ENCODE results near the gene IHH. TPM values are rescaled to one million over a fixed set of nuclear protein-coding genes. Genes with fewer than 3 reads are reported as not detected.

The IHH gene
- total and polyA plus RNA-seq, 8 donors: 1.0 to 3.7 (median 1.8) TPM

DNA sequence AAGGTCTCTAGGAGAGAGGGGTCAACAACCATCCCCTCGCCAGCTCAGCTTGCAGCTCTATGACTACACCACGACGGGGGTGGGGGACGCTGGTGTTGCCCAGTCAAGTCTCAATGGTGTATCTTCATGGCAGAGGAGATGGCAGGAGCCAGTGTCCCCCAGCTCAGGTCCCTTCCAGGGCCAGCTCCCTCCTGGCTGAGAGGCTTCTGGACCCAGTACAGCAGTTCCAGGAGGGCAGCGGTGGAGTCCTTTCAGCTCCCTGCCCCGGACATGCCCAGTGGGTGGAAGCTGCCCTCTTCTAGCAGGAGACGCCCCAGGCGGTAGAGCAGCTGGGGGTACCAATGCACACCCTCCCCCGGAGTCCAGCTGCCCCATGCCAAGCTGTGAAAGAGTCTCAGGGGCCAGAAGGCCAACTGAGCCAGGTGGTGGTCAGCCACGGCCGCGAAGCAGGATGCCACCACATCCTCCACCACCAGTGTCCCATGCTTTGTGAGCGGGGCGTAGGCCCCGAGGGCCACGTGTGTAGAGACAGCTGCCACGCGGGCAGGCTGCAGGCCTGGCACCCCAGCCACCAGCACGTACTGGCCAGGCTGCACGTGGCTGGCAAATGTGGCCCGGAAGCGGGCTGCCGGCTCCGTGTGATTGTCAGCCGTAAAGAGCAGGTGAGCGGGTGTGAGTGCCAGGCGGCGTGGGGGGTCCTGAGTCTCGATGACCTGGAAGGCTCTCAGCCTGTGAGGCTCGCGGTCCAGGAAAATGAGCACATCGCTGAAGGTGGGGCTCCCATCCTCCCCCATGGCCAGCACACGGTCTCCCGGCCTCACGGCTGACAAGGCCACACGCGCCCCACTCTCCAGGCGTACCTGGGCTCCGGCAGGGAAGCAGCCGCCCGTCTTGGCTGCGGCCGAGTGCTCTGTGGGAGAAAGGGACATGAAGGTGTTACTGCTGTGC is 5.5 kb downstream of the IHH start:
- intact Hi-C loops (cut with DNase I): loop anchor here in 1 of 2 donors (5.0 to 10.0 kb wide), 3 partner anchors 70 to 250 kb away; partner anchors contain the start of gene PTPRN
- H3K27me3 ChIP-seq: peaks cover 43 to 80% of the 10 kb centered on the region in 2 donors
- DNase-seq (peak in 1 of 4 donors; percentile 75), ATAC-seq (no peak)
- TF ChIP-seq, protein P1, sequence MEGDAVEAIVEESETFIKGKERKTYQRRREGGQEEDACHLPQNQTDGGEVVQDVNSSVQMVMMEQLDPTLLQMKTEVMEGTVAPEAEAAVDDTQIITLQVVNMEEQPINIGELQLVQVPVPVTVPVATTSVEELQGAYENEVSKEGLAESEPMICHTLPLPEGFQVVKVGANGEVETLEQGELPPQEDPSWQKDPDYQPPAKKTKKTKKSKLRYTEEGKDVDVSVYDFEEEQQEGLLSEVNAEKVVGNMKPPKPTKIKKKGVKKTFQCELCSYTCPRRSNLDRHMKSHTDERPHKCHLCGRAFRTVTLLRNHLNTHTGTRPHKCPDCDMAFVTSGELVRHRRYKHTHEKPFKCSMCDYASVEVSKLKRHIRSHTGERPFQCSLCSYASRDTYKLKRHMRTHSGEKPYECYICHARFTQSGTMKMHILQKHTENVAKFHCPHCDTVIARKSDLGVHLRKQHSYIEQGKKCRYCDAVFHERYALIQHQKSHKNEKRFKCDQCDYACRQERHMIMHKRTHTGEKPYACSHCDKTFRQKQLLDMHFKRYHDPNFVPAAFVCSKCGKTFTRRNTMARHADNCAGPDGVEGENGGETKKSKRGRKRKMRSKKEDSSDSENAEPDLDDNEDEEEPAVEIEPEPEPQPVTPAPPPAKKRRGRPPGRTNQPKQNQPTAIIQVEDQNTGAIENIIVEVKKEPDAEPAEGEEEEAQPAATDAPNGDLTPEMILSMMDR (IDR thresholded peaks at IDR 0.05): no peak
- no peaks in the 10 kb centered on the region for H3K9me3 ChIP-seq
- no peak overlapping the region for H3K27ac ChIP-seq
- peaks cover 23 to 30% of the 10 kb centered on the region in 2 donors for H3K4me1 ChIP-seq
- H3K36me3 ChIP-seq: no peaks in the 10 kb centered on the region
- H3K4me3 ChIP-seq: no peak overlapping the region

DNA sequence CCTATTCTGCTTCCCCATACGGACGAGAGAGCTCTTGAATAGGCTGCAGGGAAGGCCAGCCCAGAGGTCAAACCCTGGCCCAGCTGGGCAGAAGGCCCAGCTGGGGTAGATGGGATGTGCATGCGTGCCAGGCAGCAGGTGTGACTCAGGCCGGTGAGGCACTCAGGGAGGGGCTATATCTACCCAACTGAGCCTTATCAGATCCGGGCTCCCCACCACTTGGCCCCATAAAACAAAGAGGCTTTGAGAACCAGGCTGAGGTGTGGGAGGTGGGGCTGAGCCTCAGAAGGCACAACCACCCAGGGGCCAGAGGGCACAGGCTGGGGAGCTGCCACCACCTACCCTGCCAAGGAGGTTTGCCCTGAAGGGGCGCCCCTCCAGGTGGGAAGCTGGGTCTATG is 11.4 kb downstream of the IHH start:
- intact Hi-C loops (cut with DNase I): no loop called here
- TF ChIP-seq, protein P1 (IDR thresholded peaks at IDR 0.05): no peak
- H3K27me3 ChIP-seq: peaks cover 0 to 76% of the 10 kb centered on the region in 2 donors
- DNase-seq (no peak), ATAC-seq (no peak)
- H3K36me3 ChIP-seq: no peaks in the 10 kb centered on the region
- H3K27ac ChIP-seq: no peak overlapping the region
- no peaks in the 10 kb centered on the region for H3K4me1 ChIP-seq
- H3K9me3 ChIP-seq: no peaks in the 10 kb centered on the region
- no peak overlapping the region for H3K4me3 ChIP-seq

DNA sequence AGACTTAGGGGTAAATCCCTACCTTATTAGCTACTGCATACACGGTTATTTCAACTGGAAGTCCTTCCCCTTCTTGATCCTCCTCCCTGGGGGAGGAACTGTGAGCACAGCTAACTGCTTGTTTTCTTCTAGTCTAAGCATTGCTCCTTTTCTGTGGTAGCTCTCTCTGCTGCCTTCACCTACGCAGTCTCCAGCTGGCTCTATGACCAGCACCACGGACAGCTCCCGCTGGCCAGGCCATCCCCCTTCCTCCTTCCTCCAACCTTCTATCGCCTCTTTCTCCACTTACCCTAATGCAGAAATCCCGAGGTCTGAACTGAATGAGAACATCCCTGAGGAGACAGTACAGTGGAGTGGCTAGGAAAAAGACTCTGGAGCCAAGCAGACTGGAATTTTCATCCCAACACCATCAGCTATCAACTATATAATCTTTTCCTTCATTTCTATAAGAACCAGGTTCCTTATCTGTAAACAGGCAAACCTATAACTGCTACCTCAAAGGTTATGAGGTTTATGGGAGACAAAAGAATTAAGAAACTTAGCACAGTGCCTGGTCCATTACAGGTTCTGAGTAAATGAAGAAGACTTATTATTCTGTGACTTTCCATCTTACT is 14.7 kb downstream of the IHH start:
- peak in 1 of 4 donors; percentile 67 for DNase-seq
- TF ChIP-seq, protein P1 (IDR thresholded peaks at IDR 0.05): no peak
- H3K27ac ChIP-seq: no peak overlapping the region
- no peaks in the 10 kb centered on the region for H3K9me3 ChIP-seq
- H3K4me1 ChIP-seq: no peaks in the 10 kb centered on the region
- intact Hi-C loops (cut with DNase I): no loop called here
- H3K4me3 ChIP-seq: no peak overlapping the region
- H3K36me3 ChIP-seq: no peaks in the 10 kb centered on the region
- peak; percentile 76 for ATAC-seq
- H3K27me3 ChIP-seq: peaks cover 9 to 87% of the 10 kb centered on the region in 2 donors

DNA sequence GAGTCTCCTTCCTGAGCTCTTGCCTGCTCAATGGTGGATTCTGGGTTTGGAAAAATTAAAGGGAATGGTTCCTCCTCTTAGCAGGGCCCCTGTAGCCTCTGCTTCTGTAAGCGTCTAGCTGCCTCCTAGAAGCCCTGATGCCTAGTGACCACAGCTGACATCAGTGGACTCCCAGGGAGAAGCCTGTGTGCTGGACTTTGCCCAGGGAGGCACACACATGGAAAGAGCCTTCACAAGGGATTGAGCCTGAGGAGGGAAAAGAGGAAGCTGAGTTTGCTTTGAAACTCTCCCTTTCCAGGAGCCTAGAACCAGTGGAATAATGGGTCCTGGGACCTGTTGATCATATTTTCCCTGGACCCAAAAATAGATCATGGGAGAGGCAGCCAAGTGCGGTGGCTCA is 18.0 kb downstream of the IHH start:
- intact Hi-C loops (cut with DNase I): no loop called here
- Histone ChIP-seq H3K36me3 (no peaks in the 10 kb centered on the region), H3K4me1 (no peaks in the 10 kb centered on the region), H3K9me3 (no peaks in the 10 kb centered on the region), H3K27ac (no peak overlapping the region), H3K27me3 (peaks cover 19 to 89% of the 10 kb centered on the region in 2 donors), H3K4me3 (no peak overlapping the region)
- no peak for ATAC-seq
- TF ChIP-seq, protein P1 (IDR thresholded peaks at IDR 0.05): no peak
- DNase-seq: no peak

DNA sequence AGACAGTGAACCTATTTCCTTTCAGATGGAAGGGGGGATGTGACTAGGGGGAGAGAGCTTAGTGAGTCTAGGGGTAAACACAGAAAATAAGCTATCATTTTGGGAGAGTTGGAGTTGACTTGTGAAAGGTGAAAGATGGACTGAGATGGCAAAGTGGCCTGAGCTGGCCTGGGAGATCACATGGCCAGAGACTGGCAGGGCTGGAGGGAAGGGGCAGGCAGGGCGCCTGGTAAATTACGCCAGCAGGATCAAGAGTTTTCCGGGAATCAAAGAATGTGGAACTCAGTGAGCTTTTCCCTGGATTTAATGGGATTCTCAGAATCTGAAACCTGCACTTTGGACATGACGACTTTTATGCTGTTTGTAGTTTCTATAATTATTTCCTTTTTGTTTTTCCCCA is 18.6 kb downstream of the IHH start:
- no peaks in the 10 kb centered on the region for H3K36me3 ChIP-seq

More for the DNA sequence above, 18.6 kb downstream of the IHH start:
- Histone ChIP-seq H3K27me3 (peaks cover 19 to 89% of the 10 kb centered on the region in 2 donors), H3K27ac (no peak overlapping the region), H3K9me3 (no peaks in the 10 kb centered on the region), H3K4me3 (no peak overlapping the region), H3K4me1 (no peaks in the 10 kb centered on the region)
- no peak for DNase-seq
- intact Hi-C loops (cut with DNase I): no loop called here
- ATAC-seq: no peak
- TF ChIP-seq, protein P1 (IDR thresholded peaks at IDR 0.05): no peak

All from left lung (tissue), 10 donors.